Spleen (tissue), 11 donors: ENCODE results near the gene NDUFAF8. TPM values are rescaled to one million over a fixed set of nuclear protein-coding genes. Genes with fewer than 3 reads are reported as not detected.

Source experiments
- DNase-seq: peaks from one replicate; pipeline ENCODE4 v3.0.0-alpha.2; 2020
- H3K27ac ChIP-seq, 8 donors: fragments of 200-600 bp; sonication (generic) in 7 of 8; 1 replicate in 4 of 8; 2 replicates in 4 of 8; pipeline versions ENCODE4 v1.5.0 to v1.8.0; 2016 to 2021; ENCODE audit warnings: inconsistent platforms in 4 of 8, mild to moderate bottlenecking in 4 of 8, moderate library complexity in 1 of 8
- H3K27me3 ChIP-seq, 7 donors: fragments of 200-600 bp; sonication (generic) in 6 of 7; replicated peaks in 1 of 7; 1 replicate in 4 of 7; 2 replicates in 3 of 7; pipeline versions ENCODE4 v1.5.0 to v1.8.0; 2016 to 2021; ENCODE audit warnings: inconsistent platforms in 3 of 7, mild to moderate bottlenecking in 1 of 7
- H3K36me3 ChIP-seq, 6 donors: fragments of 200-600 bp; sonication (generic) in 5 of 6; 1 replicate in 4 of 6; 2 replicates in 2 of 6; pipeline versions ENCODE4 v1.5.0 to v1.8.0; 2016 to 2021; ENCODE audit warnings: inconsistent platforms in 2 of 6
- H3K4me1 ChIP-seq, 6 donors: fragments of 200-600 bp; sonication (generic) in 5 of 6; 1 replicate in 3 of 6; 2 replicates in 3 of 6; pipeline versions ENCODE4 v1.5.0 to v1.8.0; 2016 to 2021; ENCODE audit warnings: inconsistent platforms in 3 of 6
- H3K4me3 ChIP-seq, 8 donors: fragments of 200-600 bp; sonication (generic) in 7 of 8; 1 replicate in 4 of 8; 2 replicates in 4 of 8; pipeline versions ENCODE4 v1.5.0 to v1.8.0; 2016 to 2021; ENCODE audit warnings: inconsistent platforms in 4 of 8, mild to moderate bottlenecking in 4 of 8, moderate library complexity in 2 of 8
- H3K9me3 ChIP-seq, 8 donors: fragments of 200-600 bp; sonication (generic) in 7 of 8; 1 replicate in 4 of 8; 2 replicates in 4 of 8; pipeline versions ENCODE4 v1.5.0 to v1.8.0; 2016 to 2021; ENCODE audit warnings: inconsistent platforms in 4 of 8
- POLR2A ChIP-seq, 3 donors: fragments of 450-650 bp; IDR thresholded peaks; one replicate each; pipeline ENCODE4 v1.5.1; 2017; ENCODE audit warnings: antibody characterized with exemption in 3 of 3, mild to moderate bottlenecking in 1 of 3
- POLR2AphosphoS5 ChIP-seq, 3 donors: sonication (generic); formaldehyde crosslinking; IDR thresholded peaks; one replicate each; pipeline ENCODE4 v1.5.1; 2017; ENCODE audit warnings: antibody characterized with exemption in 3 of 3
- WGBS, 5 donors: extraction: QIAGEN DNeasy Blood & Tissue Kit in 3 of 5; methylation state at CpG; one replicate each; pipeline versions ENCODE4 v1.1.5 to v1.1.7; 2013 to 2018; 5-methylcytosine and 5-hydroxymethylcytosine counted together
- intact Hi-C: fragments of 100-400 bp; cut with DNase I; formaldehyde crosslinking; loops from one replicate; pipeline ENCODE4 v1.15.0; 2023; ENCODE audit warnings: low total_unique reads
- polyA plus RNA-seq, 3 donors: library from polyadenylated mRNA; stranded (reverse); fragments of 200-250 nt; gene quantifications; one replicate each; pipeline ENCODE4 v1.2.1, GENCODE V29; 2013
- total RNA-seq, 7 donors: library from RNA; depleted of rRNA in 3 of 7; stranded (reverse); fragments of >200 nt in 3 of 7; fragmentation: NEBNext Ultra II Directional in 4 of 7; extraction: Animal tissue kit (Norgen Biotek cat#: 25700) in 4 of 7; gene quantifications; one replicate each; pipeline versions ENCODE4 v1.1.0 to v1.2.1, GENCODE V29; 2016 to 2021
- TF ChIP-seq, protein P1 (sequence below), 11 experiments: fragments of 200-600 bp in 7 of 11; fragments of 450-650 bp in 4 of 11; sonication (generic) in 4 of 11; IDR thresholded peaks in 8 of 11; conservative IDR thresholded peaks in 3 of 11; 1 replicate in 7 of 11; 2 replicates in 4 of 11; pipeline versions ENCODE4 v1.4.0 to v1.8.0; 2016 to 2021; ENCODE audit warnings: antibody characterized with exemption in 11 of 11, inconsistent platforms in 4 of 11, mild to moderate bottlenecking in 1 of 11
- donor health status: healthy with polysubstance abuse.
- donor health status: DM: no; HTN: no; CAD: no; lungs with moderate emphysema.
- donor health status: DM: no; HTN: no; CAD: no.
- donor health status: Bipolar disorder and iron deficiency.
- donor health status: healthy.
- donor health status: DM: no; HTN: no; CAD: no.
- donor health status: DM: yes; HTN: yes; CAD: no.

The NDUFAF8 gene
- total and polyA plus RNA-seq, 10 donors: 22.0 to 57.6 (median 39.5) TPM

DNA sequence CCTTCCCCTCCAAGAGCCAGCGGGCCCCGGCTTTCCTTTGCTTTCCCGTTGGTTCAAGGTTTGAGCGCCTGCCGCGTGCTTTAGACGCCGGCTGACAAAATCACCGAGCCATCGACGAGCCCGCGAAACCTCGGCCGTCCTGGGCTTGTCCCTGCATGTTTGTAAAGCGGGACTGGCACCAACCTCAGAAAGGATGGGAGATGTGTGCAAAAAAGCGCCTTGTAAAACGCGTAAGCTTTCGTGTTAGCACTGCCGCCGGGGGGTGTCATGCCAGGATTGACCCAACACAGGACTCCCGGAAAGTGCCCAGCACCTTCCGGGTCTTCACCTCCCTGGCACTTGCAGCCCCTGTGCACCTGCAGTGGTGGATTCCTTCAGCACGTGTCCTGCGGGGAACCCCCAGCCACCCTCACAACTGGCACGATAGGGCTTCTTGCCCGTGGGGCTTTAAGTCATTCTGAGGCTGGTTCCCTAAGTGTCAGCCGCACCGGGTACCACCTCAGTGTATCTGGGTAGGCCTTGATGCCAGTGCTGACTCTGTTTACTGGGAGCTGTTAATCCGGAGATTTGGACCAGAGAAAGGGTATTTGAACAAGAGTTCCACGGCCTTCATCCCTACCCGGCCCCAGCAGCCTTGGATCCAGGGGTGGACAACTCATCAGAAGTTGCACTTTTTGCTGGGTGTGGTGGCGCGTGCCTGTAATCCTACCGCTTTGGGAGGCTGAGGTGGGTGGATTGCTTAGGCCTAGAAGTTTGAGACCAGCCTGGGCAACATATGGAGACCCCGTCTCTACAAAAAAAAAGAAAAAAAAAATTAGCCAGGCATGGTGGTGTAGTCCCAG lies 817 bp downstream of the NDUFAF8 start:
- peaks cover 0 to 41% (median 4%) of the 10 kb centered on the region in 6 donors for H3K36me3 ChIP-seq
- intact Hi-C loops: loop anchor here (5.0 kb wide), 1 partner anchor 98 kb away; no protein-coding TSS in a partner anchor
- TF ChIP-seq POLR2A (IDR thresholded peaks at IDR 0.05) (no peak), POLR2AphosphoS5 (IDR thresholded peaks at IDR 0.05) (no peak)
- TF ChIP-seq, protein P1, sequence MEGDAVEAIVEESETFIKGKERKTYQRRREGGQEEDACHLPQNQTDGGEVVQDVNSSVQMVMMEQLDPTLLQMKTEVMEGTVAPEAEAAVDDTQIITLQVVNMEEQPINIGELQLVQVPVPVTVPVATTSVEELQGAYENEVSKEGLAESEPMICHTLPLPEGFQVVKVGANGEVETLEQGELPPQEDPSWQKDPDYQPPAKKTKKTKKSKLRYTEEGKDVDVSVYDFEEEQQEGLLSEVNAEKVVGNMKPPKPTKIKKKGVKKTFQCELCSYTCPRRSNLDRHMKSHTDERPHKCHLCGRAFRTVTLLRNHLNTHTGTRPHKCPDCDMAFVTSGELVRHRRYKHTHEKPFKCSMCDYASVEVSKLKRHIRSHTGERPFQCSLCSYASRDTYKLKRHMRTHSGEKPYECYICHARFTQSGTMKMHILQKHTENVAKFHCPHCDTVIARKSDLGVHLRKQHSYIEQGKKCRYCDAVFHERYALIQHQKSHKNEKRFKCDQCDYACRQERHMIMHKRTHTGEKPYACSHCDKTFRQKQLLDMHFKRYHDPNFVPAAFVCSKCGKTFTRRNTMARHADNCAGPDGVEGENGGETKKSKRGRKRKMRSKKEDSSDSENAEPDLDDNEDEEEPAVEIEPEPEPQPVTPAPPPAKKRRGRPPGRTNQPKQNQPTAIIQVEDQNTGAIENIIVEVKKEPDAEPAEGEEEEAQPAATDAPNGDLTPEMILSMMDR (IDR thresholded peaks at IDR 0.05 in 8 of 11, conservative IDR thresholded peaks at IDR 0.05 in 3 of 11): no peak

GRCh38 chr17:81240761-81241160 lies 1.6 kb downstream of the NDUFAF8 start:
- no peaks in the 10 kb centered on the region for H3K9me3 ChIP-seq
- WGBS, 5 donors: 72 to 87% (median 78%) methylated on average over 8 of the region's 8 CpGs
- peaks cover 0 to 41% (median 3%) of the 10 kb centered on the region in 6 donors for H3K36me3 ChIP-seq
- DNase-seq: no peak
- TF ChIP-seq POLR2A (IDR thresholded peaks at IDR 0.05) (no peak), POLR2AphosphoS5 (IDR thresholded peaks at IDR 0.05) (no peak)
- TF ChIP-seq, protein P1 (IDR thresholded peaks at IDR 0.05 in 8 of 11, conservative IDR thresholded peaks at IDR 0.05 in 3 of 11): no peak
- intact Hi-C loops: loop anchor here (5.0 kb wide), 1 partner anchor 98 kb away; no protein-coding TSS in a partner anchor
- peak overlapping the region in 2 of 8 donors; percentile 100 for H3K4me3 ChIP-seq
- no peak overlapping the region for H3K27ac ChIP-seq
- peaks cover 19 to 89% (median 65%) of the 10 kb centered on the region in 6 donors for H3K4me1 ChIP-seq
- H3K27me3 ChIP-seq: no peaks in the 10 kb centered on the region

More for the DNA sequence above, 817 bp downstream of the NDUFAF8 start:
- Histone ChIP-seq H3K27ac (peak overlapping the region; percentile 66 to 91 (median 87)), H3K4me3 (peak overlapping the region; percentile 83 to 100 (median 100)), H3K4me1 (peaks cover 19 to 87% (median 62%) of the 10 kb centered on the region in 6 donors), H3K9me3 (no peaks in the 10 kb centered on the region), H3K27me3 (no peaks in the 10 kb centered on the region)
- WGBS, 5 donors: 15 to 42% (median 18%) methylated on average over 14 to 37 of the region's 37 CpGs
- no peak for DNase-seq

DNA sequence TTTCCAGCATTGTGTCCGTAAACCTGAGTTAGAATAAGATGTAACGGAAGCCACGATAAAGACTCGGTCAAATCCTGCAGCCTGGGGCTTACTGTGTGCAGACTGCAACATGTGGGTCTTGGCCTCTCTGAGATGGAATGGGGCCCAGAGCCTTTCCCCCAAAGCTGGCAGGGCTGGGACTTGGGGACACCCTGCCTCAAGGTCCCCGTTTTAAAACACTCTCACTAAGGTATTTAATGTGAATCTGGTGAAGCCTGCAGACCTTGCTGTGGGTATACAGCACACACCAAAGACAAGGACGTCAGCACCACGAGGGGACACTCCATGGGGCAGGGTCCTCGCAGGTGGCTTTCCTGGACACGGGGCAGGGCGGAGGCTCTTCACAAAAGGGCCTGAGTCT lies 2.1 kb downstream of the NDUFAF8 start:
- Histone ChIP-seq H3K27me3 (no peaks in the 10 kb centered on the region), H3K9me3 (no peaks in the 10 kb centered on the region), H3K4me1 (peaks cover 19 to 86% (median 63%) of the 10 kb centered on the region in 6 donors), H3K36me3 (peaks cover 0 to 41% (median under 1%) of the 10 kb centered on the region in 6 donors), H3K4me3 (no peak overlapping the region), H3K27ac (no peak overlapping the region)
- intact Hi-C loops: loop anchor here (5.0 kb wide), 1 partner anchor 99 kb away; no protein-coding TSS in a partner anchor
- DNase-seq: no peak
- 83 to 96% (median 92%) methylated on average over 10 of the region's 10 CpGs for WGBS, 5 donors
- TF ChIP-seq POLR2AphosphoS5 (IDR thresholded peaks at IDR 0.05): no peak
- TF ChIP-seq POLR2A (IDR thresholded peaks at IDR 0.05): no peak
- TF ChIP-seq, protein P1 (IDR thresholded peaks at IDR 0.05 in 8 of 11, conservative IDR thresholded peaks at IDR 0.05 in 3 of 11): no peak
